OCI-LY7 (cell line): ENCODE data around the gene HDGFL2. TPM values are rescaled to one million over a fixed set of nuclear protein-coding genes. Genes with fewer than 3 reads are reported as not detected.
A peak's percentile ranks its signal among the peaks of the same experiment; 100 is the strongest.

Source experiments
- BruUV-seq: library from RNA; stranded (reverse); fragments of 400-500 nt; replicated peaks from 2 replicates; lab custom pipeline; 2021; lab: Mats Ljungman, UMichigan
- CTCF ChIA-PET: fragments of 300-600 bp; sonication (Branson Sonifier 250); formaldehyde crosslinking; loops from one replicate; lab custom pipeline; 2022; ENCODE audit warnings: antibody characterized with exemption; ENCODE audit not compliant: unreplicated experiment; lab: Charles Lee
- POLR2A ChIA-PET: fragments of 300-600 bp; sonication (Branson Sonifier 250); formaldehyde crosslinking; loops from one replicate; lab custom pipeline; 2022; ENCODE audit warnings: antibody characterized with exemption; lab: Charles Lee
- DNase-seq: peaks from one replicate; pipeline ENCODE4 v3.0.0-alpha.2; 2015; ENCODE audit warnings: low spot score
- H2AFZ ChIP-seq: fragments of 200-600 bp; sonication (generic), shearing (Covaris generic); 2 replicates; pipeline ENCODE4 v1.6.1; 2014; ENCODE audit warnings: mild to moderate bottlenecking, antibody characterized with exemption, low read length, moderate library complexity
- H3K27ac ChIP-seq: fragments of 200-600 bp; sonication (generic); 2 replicates; pipeline ENCODE4 v1.5.1; 2014; ENCODE audit warnings: mixed run types, low read depth, mild to moderate bottlenecking, moderate library complexity, low read length, inconsistent platforms; ENCODE audit not compliant: poor library complexity, severe bottlenecking
- H3K36me3 ChIP-seq: fragments of 200-600 bp; sonication (generic); 2 replicates; pipeline ENCODE4 v1.6.1; 2014; ENCODE audit warnings: mild to moderate bottlenecking, antibody characterized with exemption, low read length, moderate library complexity, mixed read lengths; ENCODE audit not compliant: insufficient read depth
- H3K4me1 ChIP-seq: fragments of 200-600 bp; sonication (generic); 2 replicates; pipeline ENCODE4 v1.5.1; 2014; ENCODE audit warnings: mild to moderate bottlenecking, low read length; ENCODE audit not compliant: insufficient read depth, poor library complexity, severe bottlenecking
- H3K4me2 ChIP-seq: fragments of 200-600 bp; sonication (generic); 2 replicates; pipeline ENCODE4 v1.6.1; 2014; ENCODE audit warnings: mild to moderate bottlenecking, low read length
- H3K4me3 ChIP-seq: fragments of 200-600 bp; sonication (generic); 2 replicates; pipeline ENCODE4 v1.5.1; 2014; ENCODE audit warnings: mild to moderate bottlenecking, low read depth, low read length; ENCODE audit not compliant: poor library complexity, severe bottlenecking
- H3K79me2 ChIP-seq: fragments of 200-600 bp; sonication (generic); 2 replicates; pipeline ENCODE4 v1.6.1; 2016; ENCODE audit warnings: low read depth, mild to moderate bottlenecking, low read length, moderate library complexity, mixed read lengths; ENCODE audit not compliant: insufficient read depth
- H3K9me2 ChIP-seq: fragments of 200-600 bp; sonication (generic); 2 replicates; pipeline ENCODE4 v1.6.1; 2016; ENCODE audit warnings: mild to moderate bottlenecking, low read length, mixed read lengths; ENCODE audit not compliant: insufficient read depth
- H3K9me3 ChIP-seq: fragments of 200-600 bp; sonication (generic); 2 replicates; pipeline ENCODE4 v1.6.1; 2014; ENCODE audit warnings: mild to moderate bottlenecking, mixed run types, low read length, mixed read lengths
- H4K20me1 ChIP-seq: fragments of 200-600 bp; sonication (generic); 2 replicates; pipeline ENCODE4 v1.6.1; 2014; ENCODE audit warnings: mild to moderate bottlenecking, antibody characterized with exemption, low read length, moderate library complexity, mixed read lengths; ENCODE audit not compliant: insufficient read depth
- CTCF ChIP-seq: fragments of 200-600 bp; sonication (generic); conservative IDR thresholded peaks from 2 replicates; pipeline ENCODE4 v1.5.1; 2014; ENCODE audit warnings: mild to moderate bottlenecking, antibody characterized with exemption, low read length, moderate library complexity, mixed read lengths
- EZH2phosphoT487 ChIP-seq: fragments of 200-600 bp; sonication (generic); IDR thresholded peaks from 2 replicates; pipeline ENCODE4 v1.6.1; 2018; ENCODE audit warnings: low read depth, borderline replicate concordance, mild to moderate bottlenecking, mixed run types, antibody characterized with exemption, low read length, moderate library complexity, mixed read lengths
- intact Hi-C: fragments of 100-400 bp; cut with micrococcal nuclease; formaldehyde crosslinking; loops from one replicate; pipeline ENCODE4 v1.10.0; 2022; ENCODE audit not compliant: unreplicated experiment
- total RNA-seq, 2 experiments: library from RNA; depleted of rRNA in 1 of 2; stranded (reverse); fragments of >200 nt in 1 of 2; shearing (Covaris generic) in 1 of 2; gene quantifications; 2 replicates each; pipeline ENCODE4 v1.2.3, GENCODE V29; 2014 to 2022

HDGFL2 gene
- total RNA-seq, 2 experiments from 2014 or later = 54.5 to 85.9 TPM

GRCh38 chr19:4457654-4458395 is 14.3 kb upstream of the HDGFL2 start, which contains the start of gene UBXN6:
Gene UBXN6 (minus strand): TSS chr19:4457794. CDS start chr19:4457697, 97 bp downstream.
- H3K79me2 ChIP-seq = peaks cover 11% of the 10 kb centered on the region; the same call in 1 of the 2 replicates
- CTCF ChIA-PET = no interaction called here
- TF ChIP-seq EZH2phosphoT487 (no peak), CTCF (no peak)
- POLR2A ChIA-PET = interaction anchor here (0.7 to 1.4 kb wide), 4 partner anchors 11 to 134 kb away, joined by 3 to 9 read pairs (median 3); no protein-coding TSS in a partner anchor
- peaks cover 8% of the 10 kb centered on the region; the same call in 1 of the 2 replicates for H3K36me3 ChIP-seq
- no peaks in the 10 kb centered on the region for H3K9me3 ChIP-seq
- H3K27ac ChIP-seq = peak within 1 kb of the TSS; percentile 32
- no peaks in the 10 kb centered on the region for H3K9me2 ChIP-seq
- H3K4me3 ChIP-seq = peak within 1 kb of the TSS; percentile 82
- peaks cover 15% of the 10 kb centered on the region for H3K4me1 ChIP-seq
- DNase-seq = peak; percentile 99
- intact Hi-C loops = no loop called here
- BruUV-seq = no TSS peak
- H2AFZ ChIP-seq = peak within 1 kb of the TSS; percentile 66
- no peaks in the 10 kb centered on the region; the same call in 1 of the 2 replicates for H4K20me1 ChIP-seq
- peak within 1 kb of the TSS; percentile 99 for H3K4me2 ChIP-seq

GRCh38 chr19:4464815-4465581 is 7.1 kb upstream of the HDGFL2 start:
- no peak for DNase-seq
- Histone ChIP-seq H2AFZ (no peak overlapping the region), H3K79me2 (no peaks in the 10 kb centered on the region), H3K9me3 (no peaks in the 10 kb centered on the region), H3K9me2 (no peaks in the 10 kb centered on the region), H3K36me3 (no peaks in the 10 kb centered on the region), H3K4me1 (peaks cover 2% of the 10 kb centered on the region), H3K4me2 (no peak overlapping the region), H3K27ac (no peak overlapping the region), H3K4me3 (no peak overlapping the region), H4K20me1 (no peaks in the 10 kb centered on the region)
- BruUV-seq = no TSS peak
- ChIA-PET POLR2A (no interaction called here), CTCF (no interaction called here)
- TF ChIP-seq EZH2phosphoT487 (no peak), CTCF (no peak)
- intact Hi-C loops = no loop called here
